CD4-positive, alpha-beta T cell treated with Interleukin-12 subunit alpha and Interleukin-12 subunit beta, for 1 hour (primary cell): ENCODE data around the gene RBM15B.
"Not testable (repeated sequence)": the region's sequence is repeated elsewhere in the genome, so short reads cannot be mapped to it uniquely, and the experiment has no call there.

ENCODE experiments used
- DNase-seq: peaks from one replicate; pipeline ENCODE4 v3.0.0-alpha.2; 2020

RBM15B gene, protein sequence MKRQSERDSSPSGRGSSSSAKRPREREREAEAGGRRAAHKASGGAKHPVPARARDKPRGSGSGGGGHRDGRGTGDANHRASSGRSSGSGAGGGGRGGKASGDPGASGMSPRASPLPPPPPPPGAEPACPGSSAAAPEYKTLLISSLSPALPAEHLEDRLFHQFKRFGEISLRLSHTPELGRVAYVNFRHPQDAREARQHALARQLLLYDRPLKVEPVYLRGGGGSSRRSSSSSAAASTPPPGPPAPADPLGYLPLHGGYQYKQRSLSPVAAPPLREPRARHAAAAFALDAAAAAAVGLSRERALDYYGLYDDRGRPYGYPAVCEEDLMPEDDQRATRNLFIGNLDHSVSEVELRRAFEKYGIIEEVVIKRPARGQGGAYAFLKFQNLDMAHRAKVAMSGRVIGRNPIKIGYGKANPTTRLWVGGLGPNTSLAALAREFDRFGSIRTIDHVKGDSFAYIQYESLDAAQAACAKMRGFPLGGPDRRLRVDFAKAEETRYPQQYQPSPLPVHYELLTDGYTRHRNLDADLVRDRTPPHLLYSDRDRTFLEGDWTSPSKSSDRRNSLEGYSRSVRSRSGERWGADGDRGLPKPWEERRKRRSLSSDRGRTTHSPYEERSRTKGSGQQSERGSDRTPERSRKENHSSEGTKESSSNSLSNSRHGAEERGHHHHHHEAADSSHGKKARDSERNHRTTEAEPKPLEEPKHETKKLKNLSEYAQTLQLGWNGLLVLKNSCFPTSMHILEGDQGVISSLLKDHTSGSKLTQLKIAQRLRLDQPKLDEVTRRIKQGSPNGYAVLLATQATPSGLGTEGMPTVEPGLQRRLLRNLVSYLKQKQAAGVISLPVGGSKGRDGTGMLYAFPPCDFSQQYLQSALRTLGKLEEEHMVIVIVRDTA

GRCh38 chr3:51391075-51391565 is at the start of gene RBM15B:
RBM15B (plus strand) TSS chr3:51391285; CDS start chr3:51391400, 115 bp downstream.
- peak; percentile 98 for DNase-seq

DNA sequence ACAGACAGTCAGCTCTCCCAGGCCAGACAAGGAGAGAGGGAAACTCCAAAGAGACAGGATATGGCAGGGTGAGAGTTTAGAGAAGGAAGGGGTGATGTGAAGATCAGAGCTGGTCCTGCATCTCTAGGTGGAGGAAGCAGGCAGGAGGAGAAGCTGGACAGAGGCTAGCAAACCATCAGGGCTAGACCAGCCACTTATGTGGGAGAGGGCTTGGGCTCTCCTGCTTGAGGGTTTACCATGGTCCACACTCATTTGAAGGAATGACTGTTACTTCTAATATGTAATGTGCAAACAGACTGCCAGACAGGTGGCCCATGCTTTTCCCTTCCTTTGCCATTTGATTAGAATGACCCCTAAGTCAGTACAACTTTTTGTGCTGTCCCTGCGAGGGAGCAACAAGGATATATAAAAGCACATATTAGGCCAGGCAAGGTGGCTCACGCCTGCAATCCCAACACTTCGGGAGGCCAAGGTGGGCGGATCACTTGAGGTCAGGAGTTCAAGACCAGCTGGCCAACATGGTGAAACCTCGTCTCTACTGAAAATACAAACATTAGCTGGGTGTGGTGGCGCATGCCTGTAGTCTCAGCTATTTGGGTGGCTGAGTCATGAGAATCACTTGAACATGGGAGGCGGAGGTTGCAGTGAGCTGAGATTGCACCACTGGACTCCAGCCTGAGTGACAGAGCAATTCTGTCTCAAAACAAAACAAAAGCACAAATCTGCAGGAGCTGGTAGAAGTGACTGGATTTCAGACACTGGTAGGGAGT is 47.0 kb upstream of the RBM15B start:
- no peak for DNase-seq

DNA sequence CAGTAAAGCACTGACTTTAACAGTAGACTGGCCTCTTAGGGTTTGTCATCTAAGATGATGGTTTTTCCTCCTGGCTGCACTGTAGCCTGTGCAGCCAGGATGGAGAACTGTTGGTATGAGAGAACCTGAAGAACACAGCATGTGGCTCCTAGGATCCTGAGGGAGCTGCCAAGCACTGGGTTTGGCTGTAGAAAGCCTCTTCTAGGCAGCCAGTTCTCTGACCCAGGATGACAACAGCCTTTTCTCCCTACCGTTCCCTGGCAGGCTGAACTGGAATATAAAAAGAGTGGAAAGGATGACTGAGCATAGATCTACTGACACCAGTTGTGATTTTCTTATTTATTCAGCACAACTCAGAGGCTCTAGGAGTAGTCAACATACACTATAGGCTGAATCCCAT is 40.3 kb upstream of the RBM15B start:
- no peak for DNase-seq

DNA sequence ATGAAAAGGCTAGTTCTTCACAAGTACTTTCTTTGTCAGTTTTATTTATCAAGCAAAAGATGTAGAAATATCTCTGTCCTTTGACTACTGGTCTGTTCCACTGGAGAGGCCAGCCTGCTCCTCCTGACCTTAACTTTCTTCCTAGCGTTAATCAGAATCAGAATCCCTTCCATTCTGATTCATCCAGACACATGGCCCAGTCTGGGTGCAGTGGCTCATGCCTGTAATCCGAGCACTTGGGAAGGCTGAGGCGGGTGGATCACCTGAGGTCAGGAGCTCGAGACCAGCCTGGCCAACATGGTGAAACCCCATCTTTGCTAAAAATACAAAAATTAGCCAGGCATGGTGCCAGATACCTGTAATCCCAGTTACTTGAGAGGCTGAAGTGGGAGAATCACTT is 38.0 kb upstream of the RBM15B start:
- DNase-seq = no peak

GRCh38 chr3:51353691-51354090 is 37.4 kb upstream of the RBM15B start:
- no peak for DNase-seq

DNA sequence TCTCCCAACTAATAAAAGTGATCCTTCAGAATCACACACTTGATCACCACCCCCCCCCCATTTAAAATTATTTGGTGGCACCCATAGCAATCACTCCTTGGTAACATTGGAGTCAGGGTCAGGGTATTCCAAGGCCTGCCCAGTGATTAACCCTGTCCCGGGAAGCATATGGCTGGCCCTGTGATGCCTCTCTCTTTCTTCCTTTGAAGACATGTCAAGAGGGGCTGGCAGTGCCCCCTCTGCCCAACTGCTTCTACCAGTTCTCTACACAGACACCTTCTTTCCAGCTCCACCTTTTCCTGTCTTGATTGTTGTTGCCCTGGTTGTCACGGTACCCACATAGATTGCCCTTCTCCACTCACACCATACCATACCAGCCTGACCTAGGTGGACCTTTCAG is 36.9 kb upstream of the RBM15B start:
- no peak for DNase-seq

DNA sequence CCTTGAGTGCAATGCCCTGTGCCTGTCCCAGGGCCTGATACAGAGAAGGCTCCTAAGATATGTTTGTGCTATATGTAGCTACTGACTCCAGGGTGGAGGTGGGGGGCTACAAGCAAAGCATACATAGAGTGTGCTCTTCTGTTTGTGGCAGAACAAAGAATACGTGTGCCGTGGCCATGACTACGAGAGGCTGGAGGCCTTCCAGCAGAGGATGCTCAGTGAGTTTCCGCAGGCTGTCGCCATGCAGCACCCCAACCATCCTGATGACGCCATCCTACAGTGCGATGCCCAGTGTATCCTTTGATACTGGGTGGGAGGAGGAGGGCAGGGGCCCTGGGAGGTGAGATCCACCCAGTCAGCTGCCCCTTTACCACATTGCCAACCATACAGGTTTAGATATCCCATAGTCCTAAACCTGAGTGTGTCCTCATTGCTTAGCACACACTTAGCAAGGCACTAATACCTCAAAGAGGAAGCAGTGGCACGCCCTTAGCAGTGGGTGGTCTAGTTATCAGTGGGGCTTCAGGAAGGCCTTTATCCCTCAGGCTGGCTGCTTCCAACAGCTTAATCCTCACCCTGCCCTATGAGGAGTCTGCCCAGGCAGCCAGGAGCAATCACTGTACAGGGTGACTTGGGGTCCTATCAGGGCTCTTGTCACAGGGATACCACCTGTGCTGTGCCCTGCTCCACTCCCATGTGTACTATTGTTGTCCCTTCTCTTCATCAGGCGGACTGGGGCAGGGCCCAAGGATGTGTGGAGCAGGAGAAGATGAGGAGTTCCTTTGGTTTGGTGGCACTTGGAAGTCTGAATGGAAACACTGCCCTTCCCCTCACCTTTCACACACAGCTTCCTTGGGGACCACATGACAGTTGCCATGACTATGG is 36.1 kb upstream of the RBM15B start:
- no peak for DNase-seq

DNA sequence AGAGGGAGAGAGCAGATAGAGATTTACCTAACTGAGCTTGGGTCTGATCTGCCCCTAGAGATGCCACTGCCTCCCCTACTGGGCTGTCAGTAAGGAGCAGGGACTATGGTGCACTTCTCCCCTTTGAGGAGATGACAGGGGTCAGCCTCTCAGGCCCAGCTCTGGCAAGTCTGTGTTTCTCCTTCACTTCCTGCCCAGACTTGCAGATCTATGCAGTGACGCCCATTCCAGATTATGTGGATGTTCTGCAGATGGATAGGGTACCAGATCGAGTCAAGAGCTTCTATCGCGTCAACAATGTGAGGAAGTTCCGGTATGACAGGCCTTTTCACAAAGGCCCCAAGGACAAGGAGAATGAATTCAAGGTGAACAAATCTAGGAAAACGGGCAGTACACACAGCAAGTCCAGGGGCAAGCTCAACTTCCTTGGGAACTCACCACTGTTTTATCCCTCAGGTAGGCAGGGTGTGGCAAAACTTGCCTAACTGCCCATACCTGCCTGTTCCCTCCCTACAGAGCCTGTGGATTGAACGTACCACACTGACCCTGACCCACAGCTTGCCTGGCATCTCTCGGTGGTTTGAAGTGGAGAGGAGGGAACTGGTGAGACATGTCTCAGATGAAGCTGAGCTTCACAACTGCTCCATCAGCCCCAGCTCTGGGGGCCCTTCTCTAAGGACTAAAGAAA is 35.0 kb upstream of the RBM15B start:
- no peak for DNase-seq

- no peak for DNase-seq
Observed at GRCh38 chr3:51357856-51358255, 33.2 kb upstream of the RBM15B start.

GRCh38 chr3:51358981-51359380 is 32.1 kb upstream of the RBM15B start:
- no peak for DNase-seq

DNA sequence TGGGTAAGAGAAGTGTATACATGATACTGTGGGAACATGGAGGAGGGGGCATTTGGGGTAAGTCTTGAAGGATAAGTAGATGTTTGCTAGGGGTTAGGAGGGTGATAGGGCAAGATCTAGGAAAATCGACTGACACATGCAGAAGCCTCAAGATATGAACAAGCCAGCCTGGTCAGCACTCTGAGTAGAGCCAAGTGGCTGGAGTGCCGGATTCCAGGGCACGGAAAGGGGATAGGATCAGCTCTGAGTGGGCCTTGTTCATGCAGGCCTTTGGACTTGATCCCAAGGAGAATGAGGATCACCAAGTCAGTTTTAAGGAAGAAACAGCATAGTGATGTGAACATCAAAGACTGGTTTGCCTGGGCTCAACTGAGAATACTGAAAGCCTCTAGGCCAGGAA is 30.3 kb upstream of the RBM15B start:
- DNase-seq = no peak

DNA sequence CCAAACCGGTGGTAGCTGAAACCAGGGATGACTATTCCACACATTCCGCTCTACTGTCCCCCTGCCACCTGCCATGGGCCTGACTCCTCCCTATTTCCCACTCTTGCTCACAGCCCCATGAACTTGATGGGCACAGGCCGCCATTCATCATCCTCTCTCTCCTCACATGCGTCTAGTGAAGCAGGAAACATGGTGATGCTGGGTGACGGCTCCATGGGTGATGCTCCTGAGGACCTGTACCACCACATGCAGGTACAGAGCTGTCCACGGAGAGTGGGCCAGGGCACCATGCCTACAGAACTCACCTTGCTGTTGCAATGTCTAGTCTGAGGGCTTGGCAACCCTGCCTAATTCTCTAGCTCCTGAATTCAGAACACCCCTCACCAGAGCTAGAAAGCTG is 29.3 kb upstream of the RBM15B start:
- no peak for DNase-seq

- no peak for DNase-seq
Observed at GRCh38 chr3:51362476-51362875, 28.6 kb upstream of the RBM15B start.

DNA sequence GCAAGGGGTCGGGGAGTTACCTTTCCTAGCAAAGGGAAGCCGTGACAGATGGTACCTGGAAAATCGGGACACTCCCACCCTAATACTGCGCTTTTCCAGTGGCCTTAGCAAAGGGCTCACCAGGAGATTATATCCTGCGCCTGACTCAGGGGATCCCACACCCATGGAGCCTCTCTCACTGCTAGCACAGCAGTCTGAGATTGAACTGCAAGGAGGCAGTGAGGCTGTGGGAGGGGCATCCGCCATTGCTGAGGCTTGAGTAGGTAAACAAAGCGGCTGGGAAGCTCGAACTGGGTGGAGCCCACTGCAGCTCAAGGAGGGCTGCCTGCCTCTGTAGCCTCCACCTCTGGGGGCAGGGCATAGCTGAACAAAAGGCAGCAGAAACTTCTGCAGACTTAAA is 22.8 kb upstream of the RBM15B start:
- not testable (repeated sequence) for DNase-seq

DNA sequence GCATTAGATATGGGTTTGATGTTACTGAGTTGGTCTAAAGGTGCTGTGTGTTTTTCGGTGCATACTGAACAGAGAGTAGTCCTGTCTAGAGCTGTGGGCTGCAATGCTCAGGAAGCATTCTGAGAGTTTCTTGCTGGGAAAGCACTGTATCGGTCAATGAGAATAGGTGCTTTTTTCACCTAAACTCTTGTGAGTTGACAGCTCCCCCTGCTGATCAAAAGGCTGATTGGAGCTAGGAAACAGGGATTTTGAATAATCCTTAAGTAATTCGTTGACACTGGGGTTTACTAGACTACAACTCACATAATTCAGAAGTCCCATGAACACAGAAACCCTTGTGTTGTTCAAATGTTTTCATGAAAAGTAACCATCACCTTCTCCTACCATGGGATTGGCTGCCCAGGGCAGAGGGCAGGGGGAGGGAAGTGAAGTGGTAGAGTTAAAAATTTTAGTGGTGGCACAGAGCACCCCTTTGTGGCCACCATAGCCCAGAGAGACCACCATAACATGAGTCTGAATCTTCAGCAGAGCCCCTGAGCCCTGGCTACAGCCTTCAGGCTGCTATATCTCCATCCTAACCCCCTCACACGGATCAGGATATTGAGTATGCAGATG is 19.0 kb upstream of the RBM15B start:
- DNase-seq = peak; percentile 70

- no peak for DNase-seq
Observed at GRCh38 chr3:51373658-51374421, 17.2 kb upstream of the RBM15B start.

DNA sequence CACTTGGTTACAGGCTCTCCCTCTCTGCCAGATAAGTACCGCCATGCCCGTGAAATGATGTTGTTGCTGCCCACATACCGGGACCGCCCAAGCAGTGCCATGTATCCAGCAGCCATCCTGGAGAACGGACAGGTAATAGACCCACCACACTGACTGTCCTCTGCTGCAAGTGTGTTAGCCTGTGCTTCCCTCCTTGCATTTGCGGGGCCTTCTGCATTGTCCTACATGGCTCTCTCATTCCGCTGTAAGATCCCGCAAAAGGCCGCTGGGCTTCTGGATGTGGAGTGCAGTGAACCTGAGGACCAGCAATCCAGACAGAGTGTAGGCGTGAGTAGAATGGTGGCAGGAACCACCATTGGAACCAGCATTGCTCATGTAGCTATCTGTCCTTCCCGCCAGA is 16.6 kb upstream of the RBM15B start:
- DNase-seq = no peak

- no peak for DNase-seq
Observed at GRCh38 chr3:51375136-51375535, 15.9 kb upstream of the RBM15B start.

- no peak for DNase-seq
Observed at GRCh38 chr3:51375571-51375970, 15.5 kb upstream of the RBM15B start.

DNA sequence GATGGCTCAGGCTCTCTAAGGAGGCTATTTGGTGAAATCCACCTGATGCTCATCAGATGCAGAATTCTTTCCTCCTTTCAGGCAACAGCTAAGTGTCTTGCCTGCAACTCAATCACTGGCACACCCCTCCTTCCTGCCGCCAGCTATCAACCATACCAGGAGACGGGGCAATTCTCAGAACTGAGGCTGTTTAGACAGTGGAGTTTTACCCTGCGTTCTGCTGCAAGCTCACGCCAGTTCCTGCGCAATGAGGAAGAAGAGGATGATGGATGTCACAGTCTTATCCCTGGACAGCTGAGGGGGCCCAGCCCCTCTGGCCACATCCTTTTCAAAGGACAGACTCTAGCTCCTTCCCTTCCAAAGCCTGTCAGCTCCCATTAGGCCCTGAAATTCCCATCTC is 13.0 kb upstream of the RBM15B start:
- DNase-seq = no peak
